Mesothelial cell of epicardium (in vitro differentiated cells): ENCODE measurements around the gene CALHM6. TPM values are rescaled to one million over a fixed set of nuclear protein-coding genes. Genes with fewer than 3 reads are reported as not detected.

Source experiments
- DNase-seq, 2 experiments: peaks; one replicate each; pipeline ENCODE4 v3.0.0; 2021; ENCODE audit warnings: low spot score in 2 of 2; ENCODE audit not compliant: unreplicated experiment in 2 of 2
- H3K27ac Mint-ChIP-seq: 2 replicates; pipeline ENCODE4 v1.8.0; 2021; ENCODE audit warnings: mixed read lengths
- H3K27me3 Mint-ChIP-seq: 2 replicates; pipeline ENCODE4 v1.8.0; 2021; ENCODE audit warnings: low read depth, mixed read lengths
- H3K36me3 Mint-ChIP-seq: 2 replicates; pipeline ENCODE4 v1.8.0; 2021; ENCODE audit warnings: mixed read lengths
- H3K4me1 Mint-ChIP-seq: 2 replicates; pipeline ENCODE4 v1.8.0; 2021; ENCODE audit warnings: mixed read lengths
- H3K4me3 Mint-ChIP-seq: 2 replicates; pipeline ENCODE4 v1.8.0; 2021; ENCODE audit warnings: mild to moderate bottlenecking, moderate library complexity, mixed read lengths
- H3K9me3 Mint-ChIP-seq: 2 replicates; pipeline ENCODE4 v1.8.0; 2021; ENCODE audit warnings: mixed read lengths
- total RNA-seq: library from RNA; stranded (reverse); gene quantifications from 3 replicates; pipeline ENCODE4 v1.2.1, GENCODE V29; 2021
- TF ChIP-seq, protein P1 (sequence below): fragments of 200-600 bp; sonication (generic); IDR thresholded peaks from one replicate; pipeline ENCODE4 v1.5.0; 2021; ENCODE audit warnings: antibody characterized with exemption; ENCODE audit not compliant: unreplicated experiment

CALHM6 gene
- total RNA-seq, 1 donor from 2014 or later = 2.4 TPM

DNA sequence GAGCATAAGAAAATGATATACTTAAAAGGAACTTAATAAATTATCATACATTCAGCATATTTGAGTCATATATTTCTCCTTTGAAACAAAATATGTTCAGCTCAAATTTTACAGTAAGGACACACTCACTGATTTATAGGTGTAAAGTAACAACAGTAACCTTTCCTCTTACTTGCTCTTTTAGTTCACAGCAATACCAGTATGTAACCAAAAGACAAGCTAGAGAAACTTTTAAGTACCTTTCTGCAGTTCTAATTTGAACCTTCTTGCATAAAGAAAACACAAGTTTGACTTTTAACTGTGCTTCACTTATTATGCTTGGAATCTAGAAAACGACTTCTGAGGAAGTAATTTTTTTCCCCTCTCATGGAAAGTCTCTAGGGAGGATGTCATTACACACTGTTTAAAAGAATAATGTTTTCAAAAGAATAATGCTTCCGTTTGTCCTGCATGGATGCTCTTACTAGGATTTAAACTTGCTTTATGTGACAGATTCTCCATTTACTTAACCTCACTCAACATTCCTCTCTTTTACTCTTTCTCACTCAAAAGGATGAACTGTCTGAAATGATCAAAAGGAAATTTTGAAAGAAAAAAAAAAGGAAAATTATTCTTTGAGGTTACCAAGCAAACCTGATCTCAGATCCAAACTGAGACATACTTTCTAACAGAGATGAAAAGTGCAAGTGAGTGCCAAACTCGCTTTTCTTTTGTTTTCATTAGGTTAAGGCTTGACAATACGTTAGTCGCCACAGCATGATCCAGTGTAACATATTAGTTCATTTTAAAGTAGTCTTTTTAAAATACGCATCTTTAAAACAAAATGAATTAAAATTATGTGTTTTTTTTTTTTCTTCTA, 22.4 kb upstream of the CALHM6 start:
- H3K4me3 Mint-ChIP-seq = no peak overlapping the region

DNA sequence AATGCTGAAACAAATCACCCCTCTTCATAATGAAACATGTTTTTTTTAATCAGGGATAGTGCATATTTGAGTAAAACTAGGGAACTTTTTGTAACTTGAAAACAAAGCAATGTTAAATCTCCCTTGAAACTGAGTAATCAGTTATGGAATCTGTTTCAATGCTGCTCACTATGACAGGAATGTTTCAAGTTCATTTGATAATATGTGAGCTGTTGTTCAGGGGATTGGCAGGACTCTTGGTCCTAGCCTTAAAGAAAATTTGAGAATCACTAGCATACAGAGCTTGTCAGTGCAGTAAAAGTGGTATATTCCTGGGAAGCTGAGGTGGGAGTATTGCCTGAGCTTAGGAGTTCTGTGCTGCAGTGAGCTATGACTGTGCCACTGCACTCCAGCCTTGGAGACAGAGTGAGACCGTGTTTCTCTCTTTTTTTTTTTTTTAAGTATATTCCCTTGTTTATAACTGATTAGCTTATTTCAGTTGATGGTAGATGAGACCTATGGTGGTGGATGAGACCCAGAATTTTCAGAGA, 21.6 kb upstream of the CALHM6 start:
- DNase-seq = no peak
- Mint-ChIP-seq H3K27ac (peak overlapping the region; percentile 87), H3K9me3 (no peaks in the 10 kb centered on the region), H3K27me3 (no peaks in the 10 kb centered on the region), H3K4me3 (peak overlapping the region; percentile 8), H3K36me3 (peaks cover 11% of the 10 kb centered on the region), H3K4me1 (peaks cover 55% of the 10 kb centered on the region)
- TF ChIP-seq, protein P1, sequence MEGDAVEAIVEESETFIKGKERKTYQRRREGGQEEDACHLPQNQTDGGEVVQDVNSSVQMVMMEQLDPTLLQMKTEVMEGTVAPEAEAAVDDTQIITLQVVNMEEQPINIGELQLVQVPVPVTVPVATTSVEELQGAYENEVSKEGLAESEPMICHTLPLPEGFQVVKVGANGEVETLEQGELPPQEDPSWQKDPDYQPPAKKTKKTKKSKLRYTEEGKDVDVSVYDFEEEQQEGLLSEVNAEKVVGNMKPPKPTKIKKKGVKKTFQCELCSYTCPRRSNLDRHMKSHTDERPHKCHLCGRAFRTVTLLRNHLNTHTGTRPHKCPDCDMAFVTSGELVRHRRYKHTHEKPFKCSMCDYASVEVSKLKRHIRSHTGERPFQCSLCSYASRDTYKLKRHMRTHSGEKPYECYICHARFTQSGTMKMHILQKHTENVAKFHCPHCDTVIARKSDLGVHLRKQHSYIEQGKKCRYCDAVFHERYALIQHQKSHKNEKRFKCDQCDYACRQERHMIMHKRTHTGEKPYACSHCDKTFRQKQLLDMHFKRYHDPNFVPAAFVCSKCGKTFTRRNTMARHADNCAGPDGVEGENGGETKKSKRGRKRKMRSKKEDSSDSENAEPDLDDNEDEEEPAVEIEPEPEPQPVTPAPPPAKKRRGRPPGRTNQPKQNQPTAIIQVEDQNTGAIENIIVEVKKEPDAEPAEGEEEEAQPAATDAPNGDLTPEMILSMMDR = no peak

More for the DNA sequence above, 22.4 kb upstream of the CALHM6 start:
- DNase-seq = no peak
- H3K27me3 Mint-ChIP-seq = no peaks in the 10 kb centered on the region
- H3K4me1 Mint-ChIP-seq = peaks cover 48% of the 10 kb centered on the region
- TF ChIP-seq, protein P1 = no peak
- peak overlapping the region; percentile 87 for H3K27ac Mint-ChIP-seq
- H3K36me3 Mint-ChIP-seq = peaks cover 11% of the 10 kb centered on the region
- no peaks in the 10 kb centered on the region for H3K9me3 Mint-ChIP-seq

DNA sequence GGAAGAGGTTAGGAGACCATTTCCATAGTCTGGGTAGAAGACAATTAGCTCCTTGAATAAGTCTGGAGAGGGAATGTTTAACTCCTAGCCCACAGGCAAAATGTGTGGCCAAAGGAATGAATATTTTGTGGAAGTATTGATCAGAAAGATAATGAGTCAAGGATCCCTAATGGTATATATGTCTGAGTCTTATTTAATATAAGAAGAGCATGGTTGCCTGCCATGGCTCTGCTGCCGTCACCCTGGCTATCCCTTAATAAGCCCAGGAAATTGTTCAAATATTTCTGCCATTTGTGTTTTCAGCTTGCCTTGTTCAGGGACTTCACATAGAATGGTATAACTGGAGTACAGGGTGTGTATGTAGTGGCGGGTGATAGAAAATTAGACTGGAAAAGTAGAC, 18.1 kb upstream of the CALHM6 start:
- TF ChIP-seq, protein P1 = no peak
- H3K36me3 Mint-ChIP-seq = no peaks in the 10 kb centered on the region
- H3K4me1 Mint-ChIP-seq = peaks cover 61% of the 10 kb centered on the region
- DNase-seq = no peak
- no peaks in the 10 kb centered on the region for H3K9me3 Mint-ChIP-seq
- H3K27ac Mint-ChIP-seq = peak overlapping the region; percentile 26
- no peaks in the 10 kb centered on the region for H3K27me3 Mint-ChIP-seq
- H3K4me3 Mint-ChIP-seq = no peak overlapping the region

DNA sequence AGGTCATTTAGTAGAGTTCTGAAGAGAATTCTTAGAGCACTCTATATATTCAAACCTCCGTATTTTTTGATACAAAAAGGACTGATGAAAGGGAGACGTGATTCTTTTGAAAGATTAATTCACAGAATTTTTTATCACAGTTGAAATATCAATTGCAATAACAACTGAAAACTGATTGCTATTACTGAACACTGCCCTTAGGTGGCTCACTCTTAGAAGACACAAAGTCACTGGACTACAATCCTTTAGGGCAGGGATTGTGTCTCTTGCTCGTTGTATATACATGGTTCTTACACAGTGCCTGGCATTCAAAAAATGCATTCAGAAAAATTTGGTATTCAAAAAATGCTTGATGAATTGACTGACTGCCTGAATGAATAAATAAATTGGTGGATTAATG, 17.1 kb upstream of the CALHM6 start:
- DNase-seq = no peak
- no peak overlapping the region for H3K4me3 Mint-ChIP-seq
- H3K27ac Mint-ChIP-seq = no peak overlapping the region
- no peaks in the 10 kb centered on the region for H3K9me3 Mint-ChIP-seq
- peaks cover 58% of the 10 kb centered on the region for H3K4me1 Mint-ChIP-seq
- H3K36me3 Mint-ChIP-seq = no peaks in the 10 kb centered on the region
- no peaks in the 10 kb centered on the region for H3K27me3 Mint-ChIP-seq
- TF ChIP-seq, protein P1 = peak; percentile 34

DNA sequence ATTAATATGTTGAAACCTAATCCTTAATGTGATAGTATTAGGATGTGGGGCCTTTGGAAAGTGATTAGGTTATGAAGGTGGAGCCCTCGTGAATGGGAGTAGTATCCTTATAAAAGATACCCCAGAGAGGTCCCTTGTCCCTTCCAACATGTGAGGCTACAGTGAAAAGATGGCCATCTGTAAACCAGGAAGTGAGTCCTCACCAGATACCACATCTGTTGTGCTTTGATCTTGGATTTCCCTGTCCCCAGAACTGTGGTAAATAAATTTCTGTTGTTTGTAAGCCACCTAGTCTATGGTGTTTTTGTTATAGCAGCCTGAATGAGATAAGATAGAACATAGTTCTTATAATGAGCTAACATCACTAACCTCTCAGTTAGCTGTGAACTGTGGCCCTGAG, 16.6 kb upstream of the CALHM6 start:
- TF ChIP-seq, protein P1 = no peak
- peaks cover 56% of the 10 kb centered on the region for H3K4me1 Mint-ChIP-seq
- H3K27me3 Mint-ChIP-seq = no peaks in the 10 kb centered on the region
- no peaks in the 10 kb centered on the region for H3K36me3 Mint-ChIP-seq
- no peak for DNase-seq
- H3K4me3 Mint-ChIP-seq = no peak overlapping the region
- peak overlapping the region; percentile 2 for H3K27ac Mint-ChIP-seq
- H3K9me3 Mint-ChIP-seq = no peaks in the 10 kb centered on the region
